Subcutaneous abdominal adipose tissue (tissue), 5 donors: Measurements from ENCODE around the gene TMEM184C.

Experiments used
- H3K27ac ChIP-seq: one replicate; pipeline ENCODE4 v1.7.0; 2013; ENCODE audit warnings: low read depth, mild to moderate bottlenecking, inconsistent platforms, low read length, moderate library complexity
- H3K27me3 ChIP-seq, 5 donors: one replicate each; pipeline ENCODE4 v1.7.0; 2013; ENCODE audit warnings: low read length in 5 of 5, inconsistent platforms in 1 of 5; ENCODE audit not compliant: control insufficient read depth in 5 of 5, insufficient read depth in 4 of 5
- H3K36me3 ChIP-seq, 5 donors: one replicate each; pipeline ENCODE4 v1.7.0; 2013; ENCODE audit warnings: low read length in 5 of 5; ENCODE audit not compliant: control insufficient read depth in 5 of 5, insufficient read depth in 5 of 5
- H3K4me1 ChIP-seq, 5 donors: one replicate each; pipeline ENCODE4 v1.7.0; 2013; ENCODE audit warnings: low read length in 5 of 5, mild to moderate bottlenecking in 3 of 5, moderate library complexity in 1 of 5; ENCODE audit not compliant: control insufficient read depth in 5 of 5, insufficient read depth in 5 of 5
- H3K4me3 ChIP-seq, 5 donors: one replicate each; pipeline ENCODE4 v1.7.0; 2013; ENCODE audit warnings: low read length in 5 of 5, low read depth in 1 of 5
- H3K9ac ChIP-seq, 5 donors: one replicate each; pipeline ENCODE4 v1.7.0; 2013; ENCODE audit warnings: low read length in 5 of 5, mild to moderate bottlenecking in 4 of 5, moderate library complexity in 3 of 5
- H3K9me3 ChIP-seq, 5 donors: one replicate each; pipeline ENCODE4 v1.7.0; 2013; ENCODE audit warnings: low read length in 5 of 5; ENCODE audit not compliant: control insufficient read depth in 5 of 5
- donor health status: healthy.
- donor health status: healthy.
- donor health status: healthy.
- donor health status: healthy.
- donor health status: healthy.

TMEM184C gene

GRCh38 chr4:147583876-147584275, 33.3 kb upstream of the TMEM184C start:
- H3K4me3 ChIP-seq, result no peak overlapping the region
- no peaks in the 10 kb centered on the region for H3K4me1 ChIP-seq
- H3K9ac ChIP-seq, result no peak overlapping the region
- no peaks in the 10 kb centered on the region for H3K27me3 ChIP-seq
- H3K9me3 ChIP-seq, result peaks cover 0 to 7% (median 4%) of the 10 kb centered on the region in 5 donors
- no peaks in the 10 kb centered on the region for H3K36me3 ChIP-seq
- no peak overlapping the region for H3K27ac ChIP-seq

DNA sequence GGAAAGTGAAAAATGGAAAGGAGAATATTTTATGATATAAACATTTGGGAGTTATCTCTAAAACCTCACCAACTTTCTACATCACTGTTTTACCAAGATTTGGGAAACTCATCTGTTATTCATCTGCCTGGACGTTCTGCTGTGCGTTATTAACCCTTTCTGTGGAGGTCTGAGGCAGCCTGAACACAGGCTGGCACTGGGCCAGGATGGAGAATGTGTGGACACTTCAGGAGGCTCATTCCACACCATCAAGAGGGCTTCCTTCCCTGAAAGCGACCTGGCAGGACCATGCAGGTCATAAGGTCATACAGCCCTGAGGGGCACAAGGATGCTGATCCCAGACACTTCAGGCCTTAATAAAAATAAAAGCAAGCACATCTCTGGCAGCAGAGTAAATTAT, 31.2 kb upstream of the TMEM184C start:
- H3K4me1 ChIP-seq, result peaks cover 0 to 8% (median 2%) of the 10 kb centered on the region in 5 donors
- no peak overlapping the region for H3K4me3 ChIP-seq
- peaks cover 0 to 7% (median 4%) of the 10 kb centered on the region in 5 donors for H3K9me3 ChIP-seq
- H3K9ac ChIP-seq, result no peak overlapping the region
- H3K27me3 ChIP-seq, result no peaks in the 10 kb centered on the region
- no peaks in the 10 kb centered on the region for H3K36me3 ChIP-seq
- H3K27ac ChIP-seq, result no peak overlapping the region

DNA sequence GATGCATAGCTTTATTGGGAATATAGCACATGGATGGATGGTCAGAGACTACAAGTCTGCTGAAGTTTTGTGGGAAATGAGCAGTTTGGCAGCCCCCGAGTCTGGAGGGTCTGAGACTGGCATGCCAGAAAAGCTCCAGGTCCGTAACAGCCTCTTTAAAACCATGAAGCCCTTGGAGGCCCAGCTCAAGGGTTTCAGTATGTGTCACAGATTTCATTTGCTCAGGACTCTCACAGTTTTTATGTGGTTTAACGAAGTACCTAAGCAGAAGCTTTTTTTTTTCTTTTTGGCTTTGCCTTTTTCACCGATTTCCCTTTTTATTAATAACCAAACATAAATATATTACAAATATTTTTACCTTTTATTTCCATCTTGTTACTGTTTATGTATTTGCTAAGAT, 30.6 kb upstream of the TMEM184C start:
- H3K4me1 ChIP-seq, result peaks cover 0 to 8% (median 2%) of the 10 kb centered on the region in 5 donors
- H3K4me3 ChIP-seq, result no peak overlapping the region
- no peak overlapping the region for H3K9ac ChIP-seq
- H3K27ac ChIP-seq, result no peak overlapping the region
- H3K36me3 ChIP-seq, result no peaks in the 10 kb centered on the region
- peaks cover 0 to 7% (median 4%) of the 10 kb centered on the region in 5 donors for H3K9me3 ChIP-seq
- H3K27me3 ChIP-seq, result no peaks in the 10 kb centered on the region

DNA sequence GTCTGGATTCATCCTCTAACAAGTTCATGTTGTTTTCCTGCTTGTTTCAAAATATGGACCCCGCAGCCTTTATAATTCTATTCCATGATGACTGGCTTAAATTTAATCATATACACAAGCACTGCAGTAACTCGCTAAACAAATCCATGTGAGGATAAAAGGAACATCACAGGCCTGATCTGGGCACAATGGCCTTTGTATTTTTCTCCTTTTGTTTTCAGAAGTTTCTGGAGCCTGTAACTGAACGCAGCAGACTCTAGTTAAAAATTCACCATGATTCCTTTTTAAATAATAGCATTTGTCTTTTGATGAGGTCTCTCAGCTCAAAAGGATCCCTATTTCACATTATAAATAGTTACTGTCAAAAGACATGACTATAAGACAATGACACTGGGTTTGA, 30.2 kb upstream of the TMEM184C start:
- Histone ChIP-seq H3K36me3 (no peaks in the 10 kb centered on the region), H3K9me3 (peaks cover 0 to 7% (median 4%) of the 10 kb centered on the region in 5 donors), H3K27ac (no peak overlapping the region)

DNA sequence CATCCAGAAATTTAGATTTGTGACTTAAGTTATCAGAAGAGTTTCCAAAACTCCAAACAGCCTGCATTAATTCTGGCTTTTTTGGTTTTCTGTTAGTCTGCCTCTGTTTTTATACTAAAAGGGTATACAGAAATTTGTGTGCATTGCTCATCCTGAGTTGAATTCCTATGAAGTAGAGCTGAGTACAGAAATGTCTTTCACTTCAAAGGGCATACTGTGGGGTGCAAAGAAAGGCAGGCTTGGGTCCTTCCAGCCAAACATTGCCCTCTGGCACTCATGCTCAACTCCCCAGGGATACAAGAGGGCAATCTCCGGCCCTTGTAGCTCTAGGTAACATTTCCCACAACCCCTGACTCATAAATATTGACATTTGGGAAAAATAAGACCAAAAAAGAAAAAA, 27.6 kb upstream of the TMEM184C start:
- Histone ChIP-seq H3K27me3 (no peaks in the 10 kb centered on the region), H3K9me3 (peaks cover 0 to 4% (median under 1%) of the 10 kb centered on the region in 5 donors), H3K27ac (no peak overlapping the region), H3K36me3 (no peaks in the 10 kb centered on the region), H3K9ac (no peak overlapping the region), H3K4me3 (no peak overlapping the region), H3K4me1 (peaks cover 0 to 8% (median 2%) of the 10 kb centered on the region in 5 donors)

More for the DNA sequence above, 30.2 kb upstream of the TMEM184C start:
- no peaks in the 10 kb centered on the region for H3K27me3 ChIP-seq
- H3K9ac ChIP-seq, result no peak overlapping the region
- no peak overlapping the region for H3K4me3 ChIP-seq
- H3K4me1 ChIP-seq, result peaks cover 0 to 8% (median 2%) of the 10 kb centered on the region in 5 donors

DNA sequence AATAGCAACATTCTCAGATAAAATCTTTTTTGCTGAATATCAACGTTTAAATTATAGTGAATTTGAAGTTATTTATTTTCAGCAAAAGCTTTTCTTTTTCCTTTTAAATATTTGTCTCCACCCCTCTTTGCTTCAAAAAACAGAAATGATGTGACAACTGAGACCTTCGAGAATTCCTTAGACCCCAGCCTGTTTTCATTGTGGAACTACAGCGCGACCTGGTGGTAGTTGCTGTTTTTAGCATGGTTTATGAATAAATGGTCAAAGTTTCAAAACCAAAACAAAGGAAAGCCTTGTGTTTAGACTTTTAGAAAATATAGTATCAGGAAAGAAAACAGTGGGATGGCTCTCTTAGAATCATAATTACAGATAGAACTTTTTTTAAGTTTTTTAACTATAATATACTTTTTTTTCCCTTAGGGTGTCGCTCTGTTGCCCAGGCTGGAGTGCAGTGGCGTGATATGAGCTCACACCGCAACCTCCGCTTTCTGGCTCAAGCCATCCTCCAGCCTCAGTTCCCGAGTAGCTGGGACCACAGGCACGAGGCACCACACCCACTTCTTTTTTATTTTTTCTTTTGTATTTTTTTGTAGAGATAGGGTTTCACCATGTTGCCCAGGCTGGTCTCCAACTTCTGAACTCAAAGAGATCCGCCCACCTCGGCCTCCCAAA, 26.8 kb upstream of the TMEM184C start:
- no peak overlapping the region for H3K27ac ChIP-seq
- H3K4me3 ChIP-seq, result no peak overlapping the region
- no peaks in the 10 kb centered on the region for H3K36me3 ChIP-seq

GRCh38 chr4:147591106-147591505, 26.1 kb upstream of the TMEM184C start:
- Histone ChIP-seq H3K27ac (no peak overlapping the region), H3K4me1 (peaks cover 0 to 8% (median 2%) of the 10 kb centered on the region in 5 donors), H3K9ac (no peak overlapping the region), H3K4me3 (no peak overlapping the region), H3K9me3 (no peaks in the 10 kb centered on the region), H3K27me3 (no peaks in the 10 kb centered on the region), H3K36me3 (no peaks in the 10 kb centered on the region)

More for the DNA sequence above, 26.8 kb upstream of the TMEM184C start:
- Histone ChIP-seq H3K27me3 (no peaks in the 10 kb centered on the region), H3K9me3 (peaks cover 0 to under 1% (median 0%) of the 10 kb centered on the region in 5 donors), H3K4me1 (peaks cover 0 to 8% (median 2%) of the 10 kb centered on the region in 5 donors), H3K9ac (no peak overlapping the region)

- no peak overlapping the region for H3K4me3 ChIP-seq
- H3K9me3 ChIP-seq, result no peaks in the 10 kb centered on the region
- H3K27ac ChIP-seq, result no peak overlapping the region
- H3K36me3 ChIP-seq, result no peaks in the 10 kb centered on the region
- H3K9ac ChIP-seq, result no peak overlapping the region
- H3K4me1 ChIP-seq, result peaks cover 0 to 8% (median 3%) of the 10 kb centered on the region in 5 donors
- no peaks in the 10 kb centered on the region for H3K27me3 ChIP-seq
Measured at GRCh38 chr4:147594107-147594506, 23.1 kb upstream of the TMEM184C start.

DNA sequence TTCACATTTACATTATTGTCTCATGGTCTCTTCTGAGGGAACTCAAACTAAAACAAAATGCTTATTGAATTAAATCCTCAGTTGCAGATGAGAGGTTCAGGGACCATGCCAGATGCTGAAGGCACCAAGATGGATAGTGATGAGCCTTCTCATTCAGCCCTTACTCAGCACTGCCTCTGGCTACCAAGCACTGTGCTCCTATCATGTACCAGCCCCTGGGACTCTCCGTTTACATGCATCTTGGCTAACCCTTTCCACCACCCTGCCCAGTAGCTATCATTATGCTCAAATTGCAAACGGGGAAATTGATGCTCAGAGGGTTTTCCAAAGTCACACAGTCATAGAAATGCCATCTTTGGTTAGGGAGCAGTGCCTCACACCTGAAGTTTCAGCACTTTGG, 22.6 kb upstream of the TMEM184C start:
- peaks cover 0 to 7% (median 3%) of the 10 kb centered on the region in 5 donors for H3K4me1 ChIP-seq
- no peaks in the 10 kb centered on the region for H3K9me3 ChIP-seq
- no peaks in the 10 kb centered on the region for H3K36me3 ChIP-seq
- no peak overlapping the region for H3K27ac ChIP-seq
- H3K9ac ChIP-seq, result no peak overlapping the region
- H3K4me3 ChIP-seq, result no peak overlapping the region
- no peaks in the 10 kb centered on the region for H3K27me3 ChIP-seq

- Histone ChIP-seq H3K4me1 (peaks cover 0 to 4% (median 2%) of the 10 kb centered on the region in 5 donors), H3K9me3 (no peaks in the 10 kb centered on the region), H3K36me3 (no peaks in the 10 kb centered on the region), H3K9ac (no peak overlapping the region), H3K27me3 (no peaks in the 10 kb centered on the region), H3K27ac (no peak overlapping the region), H3K4me3 (no peak overlapping the region)
Measured at GRCh38 chr4:147596377-147596776, 20.8 kb upstream of the TMEM184C start.
